Embryonic facial prominence (tissue), 1 donor: ENCODE data around the gene UBE2J2.

Source experiments
- DNase-seq: peaks from one replicate; pipeline ENCODE4 v3.0.0-alpha.2; 2016; ENCODE audit errors: extremely low spot score

The UBE2J2 gene

DNA sequence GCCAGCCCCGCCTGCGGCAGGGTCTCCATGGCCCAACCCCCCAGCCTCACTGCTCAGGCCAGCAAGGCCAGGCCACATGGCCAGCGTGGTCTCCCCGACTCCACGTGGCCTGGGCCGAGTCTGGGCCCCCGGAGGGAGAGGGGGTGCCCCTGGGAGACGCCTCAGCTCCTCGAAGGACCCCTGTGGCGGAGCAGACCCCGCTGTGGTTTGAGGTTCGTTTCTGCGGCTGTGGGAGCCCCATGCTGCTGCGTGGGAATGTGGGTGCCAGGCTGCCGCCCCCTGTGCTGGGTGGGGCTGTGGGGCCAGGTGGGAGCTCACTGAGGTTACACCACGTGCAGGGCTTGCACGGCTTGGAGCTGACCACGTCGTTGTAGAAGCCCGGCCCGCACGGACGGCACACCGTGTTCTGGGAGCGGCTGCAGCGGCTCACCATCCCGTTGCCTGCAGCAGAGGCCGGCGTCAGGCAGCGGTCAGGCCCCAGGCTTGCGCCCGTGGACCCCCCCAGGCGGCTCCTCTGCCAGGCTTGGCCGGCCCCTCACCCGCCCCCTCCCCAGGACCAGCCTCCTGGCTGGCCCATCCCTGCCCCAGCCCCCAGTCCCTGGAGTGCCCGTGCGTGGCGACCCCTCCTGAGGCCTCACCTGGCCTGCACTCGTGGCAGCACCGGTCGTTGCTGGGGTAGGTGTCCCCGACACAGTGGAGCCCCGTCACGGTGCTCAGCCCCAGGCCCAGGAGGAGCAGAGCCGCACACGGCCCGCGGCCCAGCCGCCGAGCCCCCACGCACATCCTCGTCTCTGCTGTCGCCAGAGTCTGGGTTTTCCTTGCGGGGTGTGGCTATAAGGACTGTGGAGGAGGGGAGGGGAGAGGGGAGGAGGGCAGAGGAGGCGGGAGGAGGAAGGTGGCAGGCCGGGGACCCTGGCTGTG lies 60.0 kb downstream of the UBE2J2 start, which contains the start of gene TNFRSF4:
TNFRSF4 (minus strand) TSS at position 809 of the 921 bp plus-strand sequence; CDS start at position 783, 26 bp downstream.
- no peak for DNase-seq

DNA sequence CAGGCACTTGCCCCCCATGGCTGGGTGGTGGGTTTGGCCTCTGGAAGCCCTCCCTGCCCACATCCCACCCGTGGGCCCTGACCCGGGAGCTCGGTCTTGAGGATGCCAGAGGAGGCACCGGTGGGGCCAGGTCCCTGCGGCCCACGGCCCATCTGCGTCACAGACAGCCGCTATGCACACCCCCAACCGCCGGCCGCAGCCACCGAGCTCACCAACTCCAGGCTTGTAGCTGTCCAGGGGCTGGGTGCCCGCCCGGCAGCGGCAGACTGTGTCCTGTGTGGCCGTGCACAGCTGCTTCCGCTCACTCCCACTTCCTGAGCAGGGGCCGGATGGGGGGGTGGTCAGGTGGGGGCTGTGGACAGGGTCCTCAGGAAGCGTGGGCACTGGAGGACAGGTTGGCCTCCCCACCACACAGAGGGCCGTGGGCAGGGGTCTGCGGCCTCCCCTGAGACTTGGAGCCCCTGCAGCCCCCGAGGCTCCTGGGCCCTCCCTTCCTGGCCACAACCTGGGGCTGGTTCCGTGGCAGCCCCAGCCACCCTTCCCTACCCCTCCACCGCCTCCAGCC lies 60.8 kb downstream of the UBE2J2 start:
- DNase-seq = no peak

DNA sequence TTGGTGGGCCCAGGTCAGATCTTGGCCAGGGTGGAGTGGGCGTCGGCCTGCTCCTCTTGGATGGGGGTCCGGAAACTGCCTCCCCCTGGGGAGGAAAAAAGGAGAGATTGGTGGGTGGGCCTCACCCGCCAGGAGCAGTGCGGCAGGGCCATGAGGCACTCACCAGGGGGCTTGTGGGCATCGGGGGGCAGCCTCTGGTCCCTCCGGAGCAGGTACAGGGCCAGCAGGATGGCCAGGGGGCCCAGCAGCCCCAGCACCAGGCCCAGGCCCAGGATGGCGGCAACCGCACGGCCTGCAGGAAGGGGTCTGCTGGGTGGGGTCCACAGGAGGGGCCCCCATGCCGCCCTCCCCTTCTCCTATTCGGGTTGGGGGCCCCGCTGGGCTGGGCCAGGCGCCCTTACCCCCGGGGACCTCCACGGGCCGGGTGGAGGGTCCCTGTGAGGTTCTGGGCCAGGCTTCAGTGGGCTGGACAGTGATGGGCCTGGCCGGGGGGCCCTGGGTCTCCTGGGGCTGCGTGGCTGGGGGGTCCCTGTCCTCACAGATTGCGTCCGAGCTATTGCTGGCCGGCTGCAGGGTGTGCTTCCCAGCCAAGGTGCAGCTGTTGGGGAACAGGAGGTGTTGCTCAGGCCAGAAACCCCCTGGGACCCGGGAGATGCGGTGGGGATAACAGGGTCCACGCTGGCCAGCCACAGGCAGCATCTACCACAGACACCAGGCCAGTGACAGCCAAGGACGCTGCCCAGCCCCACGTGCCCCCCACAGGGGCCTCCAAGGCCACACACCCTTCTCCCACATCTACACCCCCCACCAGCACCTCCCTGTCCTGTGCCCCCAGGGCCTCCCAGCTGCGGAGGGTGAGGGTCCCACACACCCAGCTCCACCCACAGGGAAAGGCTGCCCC lies 61.9 kb downstream of the UBE2J2 start:
- DNase-seq = no peak

DNA sequence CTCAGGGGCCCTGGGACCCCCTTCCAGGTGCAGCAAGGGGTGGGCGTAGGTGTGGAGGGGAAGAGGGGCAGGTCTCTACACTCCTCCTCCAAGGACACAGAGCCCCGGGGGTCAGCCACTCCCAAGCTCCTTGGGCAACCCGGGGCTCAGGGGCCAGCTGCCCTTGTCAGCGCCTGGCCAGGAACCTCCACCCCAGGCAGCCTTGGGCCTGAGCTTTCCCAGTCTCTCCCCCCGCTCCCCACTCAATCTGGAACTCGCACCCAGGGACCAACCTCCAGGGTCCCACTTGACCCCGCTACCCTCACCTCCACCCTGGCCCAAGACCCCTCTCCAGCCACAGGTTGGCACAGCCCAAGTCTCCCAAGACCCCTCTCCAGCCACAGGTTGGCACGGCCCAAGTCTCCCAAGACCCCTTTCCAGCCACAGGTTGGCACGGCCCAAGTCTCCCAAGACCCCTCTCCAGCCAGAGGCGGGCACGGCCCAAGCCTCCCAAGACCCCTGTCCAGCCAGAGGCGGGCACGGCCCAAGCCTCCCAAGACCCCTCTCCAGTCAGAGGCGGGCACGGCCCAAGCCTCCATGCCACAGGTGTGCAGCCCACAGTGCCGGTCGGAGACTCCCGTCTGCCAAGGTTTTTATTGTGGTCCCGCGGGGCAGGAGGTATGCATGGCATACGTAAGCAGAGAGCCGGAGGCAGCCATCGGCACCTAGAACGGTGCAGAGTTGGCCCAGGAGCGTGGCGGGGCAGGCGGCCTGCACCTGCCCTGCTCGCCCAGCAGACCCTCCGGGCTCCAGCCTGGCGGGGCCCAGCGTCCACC lies 62.7 kb downstream of the UBE2J2 start:
- DNase-seq = no peak

DNA sequence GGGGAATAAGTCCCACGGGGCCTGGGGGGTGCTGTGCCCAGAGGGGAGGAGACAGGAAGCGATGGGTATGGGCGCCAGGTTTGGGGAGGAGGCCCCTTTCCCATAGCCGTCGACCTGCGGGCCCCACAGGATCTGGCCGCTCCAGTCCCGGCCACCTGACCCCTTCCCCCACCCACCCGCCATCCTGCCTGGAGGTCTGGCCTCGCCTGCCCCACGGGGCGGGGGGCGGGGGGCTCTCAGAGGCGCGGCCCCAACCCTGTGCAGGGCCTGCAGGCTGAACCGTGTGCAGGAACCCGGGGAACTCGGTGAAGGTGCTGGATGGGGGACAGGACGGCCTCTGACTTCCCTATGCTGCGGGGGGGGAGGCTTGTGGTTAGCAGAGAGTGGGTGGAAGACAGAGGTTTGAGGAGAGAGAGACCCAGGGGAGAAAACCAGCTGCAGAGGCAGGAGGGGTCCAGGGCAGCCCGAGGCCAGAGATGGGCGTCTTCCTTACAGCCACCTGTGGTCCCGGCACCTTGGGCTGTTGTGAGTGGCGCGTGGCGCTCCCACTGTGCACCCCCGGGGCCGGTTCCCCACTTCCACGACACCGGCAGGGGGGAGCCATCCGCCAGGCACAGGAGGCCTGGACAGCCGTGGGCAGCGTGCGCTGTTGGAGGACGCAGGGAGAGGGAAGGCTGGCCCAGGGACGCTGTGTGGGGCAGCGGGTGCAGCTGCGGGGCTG lies 64.8 kb downstream of the UBE2J2 start:
- no peak for DNase-seq

DNA sequence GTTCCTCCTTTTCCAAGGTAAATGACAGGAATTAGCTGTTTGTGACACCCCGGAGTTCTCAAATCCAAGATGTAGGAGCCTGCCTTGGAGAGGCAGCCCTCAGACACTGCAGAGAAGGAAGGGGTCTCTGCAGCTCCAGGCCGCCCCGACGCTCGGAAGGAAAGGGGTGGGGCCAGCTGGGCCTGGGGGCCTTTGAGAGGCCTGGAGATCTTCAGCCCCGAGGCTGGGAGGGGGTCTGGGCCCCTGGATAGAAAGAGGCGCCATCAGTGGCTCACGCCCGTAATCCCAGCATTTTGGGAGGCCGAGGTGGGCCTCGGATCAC lies 66.1 kb downstream of the UBE2J2 start:
- DNase-seq = no peak

DNA sequence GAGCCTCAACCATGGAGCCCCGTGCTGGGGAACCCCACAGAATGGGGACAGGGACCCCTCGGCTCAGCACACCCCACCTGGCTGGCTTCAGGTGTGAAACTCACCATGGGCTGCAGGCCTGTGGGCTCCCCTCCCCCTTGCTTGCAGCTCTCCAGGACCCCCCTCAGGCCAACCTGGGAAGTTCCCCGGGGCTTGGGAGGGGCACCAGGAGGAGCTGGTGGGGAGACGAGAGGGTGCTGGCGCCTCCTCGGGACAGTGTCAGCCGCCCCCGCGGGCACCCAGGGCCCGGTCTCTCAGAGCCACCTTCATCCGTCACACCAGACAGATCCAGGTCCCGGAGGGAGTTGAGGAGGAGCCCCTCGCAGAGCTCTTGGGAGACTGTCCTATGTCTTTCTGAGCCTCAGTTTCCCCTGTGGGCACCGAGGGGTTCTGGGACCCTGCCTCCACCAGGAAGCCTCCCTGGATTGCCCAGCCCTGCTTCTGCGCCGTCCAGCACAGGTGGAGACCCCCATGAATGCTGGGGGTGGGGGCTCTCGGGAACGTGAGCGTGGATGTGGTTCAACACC lies 66.6 kb downstream of the UBE2J2 start:
- DNase-seq = no peak

DNA sequence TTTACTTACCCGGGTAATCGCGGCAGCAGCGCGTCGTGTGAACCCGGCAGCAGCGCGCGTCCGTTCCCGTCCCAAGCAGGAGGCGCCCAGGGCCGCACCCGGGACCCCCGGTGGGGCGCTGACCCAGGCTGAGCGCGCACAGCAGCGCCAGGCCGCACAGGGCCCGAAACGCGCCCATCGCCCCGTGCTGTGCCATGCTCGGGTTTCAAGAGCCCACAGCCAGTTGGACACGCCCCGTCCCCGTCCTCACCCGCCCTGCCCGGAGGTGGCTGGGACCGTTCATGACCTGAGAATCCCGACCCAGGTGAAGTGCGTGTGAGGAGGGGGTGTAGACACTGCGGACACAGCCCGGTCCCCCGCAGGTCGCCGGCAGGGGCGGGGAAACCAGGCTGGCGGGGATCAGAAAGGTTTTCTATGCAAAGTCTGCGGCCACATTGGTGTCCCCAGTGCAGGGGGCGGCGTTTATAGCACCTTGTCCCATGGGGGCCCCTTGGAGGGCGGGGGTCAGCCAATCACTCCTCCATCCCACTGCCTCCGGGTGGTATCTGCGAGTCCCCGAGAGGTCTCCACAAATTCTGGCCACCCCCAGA lies 67.2 kb downstream of the UBE2J2 start, which contains the start of gene TNFRSF18:
TNFRSF18 (minus strand) TSS at position 217 of the 590 bp plus-strand sequence; CDS start at position 196, 21 bp downstream.
- DNase-seq = no peak

DNA sequence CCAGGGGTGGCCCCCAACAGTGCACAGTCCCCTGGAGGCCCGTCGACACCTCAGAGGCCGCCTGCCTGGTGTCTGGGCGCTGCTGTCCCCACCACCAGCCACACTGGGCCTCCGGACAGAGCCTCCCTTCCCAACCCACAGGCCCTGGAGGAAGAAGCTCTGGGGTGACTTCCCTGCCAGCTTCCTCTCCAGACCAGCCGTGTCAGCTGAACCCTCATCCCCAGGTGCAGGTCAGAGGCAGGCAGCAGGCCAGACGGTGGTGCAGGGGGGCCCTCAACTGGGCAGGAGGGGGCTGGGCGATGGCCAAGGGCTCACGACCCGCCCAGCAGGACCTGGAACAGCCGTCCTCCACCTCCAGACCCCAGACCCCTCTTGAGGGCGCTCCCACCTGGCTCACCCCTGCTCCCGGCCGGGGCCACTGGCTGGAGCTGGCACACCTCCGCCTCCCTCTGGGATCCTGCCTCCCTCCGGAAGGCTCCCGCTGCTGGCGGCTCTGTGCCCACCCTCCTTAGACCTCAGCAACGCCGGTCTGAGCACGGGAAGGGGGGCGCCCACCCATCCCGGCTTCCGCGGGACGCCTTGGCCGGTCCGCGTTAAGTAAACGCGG lies 67.8 kb downstream of the UBE2J2 start:
- DNase-seq = no peak

DNA sequence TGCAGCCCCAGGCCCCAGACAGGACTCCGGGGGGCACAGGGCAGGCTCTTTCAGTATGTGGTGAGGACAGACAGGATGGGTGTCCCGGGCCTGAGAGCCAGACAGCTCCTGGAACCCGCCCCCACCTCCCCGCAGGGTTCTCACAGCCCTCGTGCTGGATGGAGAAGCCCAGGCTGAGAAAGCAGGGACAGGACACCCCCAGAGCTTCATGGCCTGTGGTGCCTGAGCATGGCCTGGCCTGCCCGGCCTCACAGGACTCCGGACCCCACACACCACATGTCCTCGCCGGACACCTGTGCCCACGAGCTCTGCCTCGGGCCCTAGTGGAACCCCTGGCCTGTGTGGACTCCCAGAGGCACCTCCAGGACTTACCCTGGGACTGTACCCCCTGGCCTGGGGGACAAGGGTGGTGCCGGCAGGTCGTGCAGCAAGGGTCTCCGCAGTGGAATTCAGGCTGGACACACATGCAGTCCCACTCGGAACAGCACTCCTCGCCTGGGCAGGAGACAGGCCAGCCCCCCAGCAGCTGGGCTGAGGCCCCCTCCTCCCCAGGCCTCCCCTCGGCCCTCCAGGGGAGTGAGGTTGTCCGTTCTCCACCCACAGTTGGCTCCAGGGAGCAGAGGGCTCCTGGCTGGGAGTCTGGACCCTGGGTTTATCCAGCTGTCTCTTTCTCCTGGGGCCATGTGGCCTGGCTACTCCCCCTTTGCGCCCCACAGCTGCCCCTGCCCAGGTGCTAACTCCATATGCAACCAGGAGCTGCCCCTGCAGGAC lies 68.5 kb downstream of the UBE2J2 start:
- DNase-seq = no peak

DNA sequence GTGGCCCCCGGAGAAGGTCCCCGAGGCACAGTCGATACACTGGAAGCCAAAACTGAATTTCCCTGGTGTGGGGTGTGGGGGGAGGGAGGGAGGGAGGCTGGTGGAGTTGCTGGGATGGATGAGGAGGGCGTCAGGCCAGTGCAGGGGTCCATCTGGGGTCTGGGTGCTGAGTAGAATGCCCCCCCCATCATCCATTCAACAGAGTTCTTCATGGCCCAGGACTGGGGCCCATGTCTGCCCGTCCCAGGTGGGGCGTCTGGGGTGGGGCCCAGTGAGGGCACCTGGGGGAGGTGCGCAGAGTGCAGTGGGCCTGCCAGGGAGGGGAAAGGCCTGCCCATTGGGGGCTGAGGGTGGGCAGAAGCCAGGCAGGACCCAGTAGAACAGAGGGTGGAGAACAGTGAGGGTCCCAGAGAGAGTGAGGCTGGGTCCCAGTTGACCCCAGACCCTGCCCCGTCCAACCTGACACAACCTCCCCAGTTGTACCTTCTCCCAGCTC lies 69.2 kb downstream of the UBE2J2 start:
- DNase-seq = no peak
